NT2/D1 (cell line): ENCODE data around the gene TMEM223.

Experiments used
- SUZ12 ChIP-seq: IDR thresholded peaks from 2 replicates; pipeline ENCODE4 v1.6.1; 2011; ENCODE audit not compliant: insufficient read length, insufficient read depth; ENCODE audit errors: extremely low read depth
- YY1 ChIP-seq: IDR thresholded peaks from 2 replicates; pipeline ENCODE4 v1.6.1; 2011; ENCODE audit not compliant: insufficient read length, insufficient read depth
- ZNF274 ChIP-seq: IDR thresholded peaks from 2 replicates; pipeline ENCODE4 v1.6.1; 2011; ENCODE audit warnings: mild to moderate bottlenecking, low read depth, low read length

DNA sequence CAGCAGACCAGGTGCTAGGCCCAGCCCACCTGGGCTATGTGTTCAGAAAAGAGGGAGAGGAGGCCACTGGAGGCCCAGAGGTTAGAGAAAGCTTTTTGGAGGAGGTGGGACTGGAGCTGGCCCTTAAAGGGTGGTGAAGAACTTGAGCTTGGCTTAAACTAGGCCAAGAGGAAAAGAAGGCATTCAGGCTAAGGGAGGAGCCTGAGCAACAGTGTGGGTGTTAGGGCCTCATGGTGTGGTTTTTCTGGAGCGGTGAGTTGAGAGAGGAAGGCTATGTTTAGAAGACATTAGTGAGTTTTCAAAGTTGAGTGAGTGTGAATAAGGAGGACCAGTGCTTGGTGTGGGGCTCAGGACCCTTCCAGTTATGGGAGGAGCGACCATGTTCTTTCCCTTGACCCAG lies 14.4 kb downstream of the TMEM223 start:
- TF ChIP-seq YY1 (no peak), ZNF274 (no peak), SUZ12 (no peak)
